A673 (cell line): Measurements from ENCODE around the gene MARK3.

Experiments used
- CTCF ChIP-seq: fragments of 300-800, 200-600 bp; sonication (generic); conservative IDR thresholded peaks from 2 replicates; pipeline ENCODE4 v1.5.1; 2017; ENCODE audit warnings: low read depth, mild to moderate bottlenecking, antibody characterized with exemption, low read length, moderate library complexity, mixed read lengths
- EZH2 ChIP-seq: fragments of 200-600 bp; sonication (generic); IDR thresholded peaks from 2 replicates; pipeline ENCODE4 v1.6.1; 2017; ENCODE audit warnings: borderline replicate concordance, low read depth, mild to moderate bottlenecking, mixed read lengths, antibody characterized with exemption, low read length; ENCODE audit not compliant: poor library complexity, severe bottlenecking

GRCh38 chr14:103507751-103508150 lies 122.5 kb downstream of the MARK3 start:
- no peak for TF ChIP-seq EZH2
- TF ChIP-seq CTCF = no peak
